DOHH2 (cell line): ENCODE results near the gene APOBEC3A.

Source experiments
- H3F3A ChIP-seq: fragments of 200-600 bp; sonication (generic), shearing (Covaris generic); 2 replicates; pipeline ENCODE4 v1.6.0; 2016; ENCODE audit warnings: antibody characterized with exemption, mild to moderate bottlenecking; ENCODE audit not compliant: control insufficient read depth, insufficient read depth
- H3K27ac ChIP-seq: fragments of 200-600 bp; sonication (generic); 2 replicates; pipeline ENCODE4 v1.5.1; 2014; ENCODE audit warnings: low read depth, mild to moderate bottlenecking, low read length, moderate library complexity
- H3K27me3 ChIP-seq: fragments of 200-600 bp; sonication (generic); 2 replicates; pipeline ENCODE4 v1.6.1; 2014; ENCODE audit warnings: mild to moderate bottlenecking, low read length, mixed read lengths; ENCODE audit not compliant: control insufficient read depth
- H3K36me3 ChIP-seq: fragments of 200-600 bp; sonication (generic); 2 replicates; pipeline ENCODE4 v1.6.1; 2014; ENCODE audit warnings: mild to moderate bottlenecking, low read length, moderate library complexity, mixed read lengths; ENCODE audit not compliant: control insufficient read depth
- H3K4me1 ChIP-seq: fragments of 200-600 bp; sonication (generic); 2 replicates; pipeline ENCODE4 v1.6.1; 2014; ENCODE audit warnings: mild to moderate bottlenecking, low read length, mixed read lengths; ENCODE audit not compliant: control insufficient read depth
- H3K4me2 ChIP-seq: fragments of 200-600 bp; sonication (generic); 2 replicates; pipeline ENCODE4 v1.6.0; 2014; ENCODE audit warnings: mild to moderate bottlenecking, low read length, moderate library complexity
- H3K4me3 ChIP-seq: fragments of 200-600 bp; sonication (generic); 2 replicates; pipeline ENCODE4 v1.5.1; 2014; ENCODE audit warnings: mild to moderate bottlenecking, low read length, mixed read lengths
- H3K79me2 ChIP-seq: fragments of 200-600 bp; sonication (generic); 2 replicates; pipeline ENCODE4 v1.6.1; 2014; ENCODE audit warnings: mild to moderate bottlenecking, low read length, mixed read lengths; ENCODE audit not compliant: control insufficient read depth
- H3K9me2 ChIP-seq: fragments of 200-600 bp; sonication (generic); replicated peaks from 2 replicates; pipeline ENCODE4 v1.6.1; 2014; ENCODE audit warnings: mild to moderate bottlenecking, low read length, mixed read lengths; ENCODE audit not compliant: control insufficient read depth
- H3K9me3 ChIP-seq: fragments of 200-600 bp; sonication (generic); 2 replicates; pipeline ENCODE4 v1.6.1; 2014; ENCODE audit warnings: antibody characterized with exemption, low read length, mixed read lengths; ENCODE audit not compliant: control insufficient read depth, insufficient read depth
- H4K20me1 ChIP-seq: fragments of 200-600 bp; sonication (generic); 2 replicates; pipeline ENCODE4 v1.6.0; 2014; ENCODE audit warnings: low read depth, mild to moderate bottlenecking, antibody characterized with exemption, low read length, moderate library complexity; ENCODE audit not compliant: control insufficient read depth, insufficient read depth
- EZH2phosphoT487 ChIP-seq: fragments of 200-600 bp; sonication (generic); IDR thresholded peaks from 2 replicates; pipeline ENCODE4 v1.6.1; 2017; ENCODE audit warnings: borderline replicate concordance, mild to moderate bottlenecking, antibody characterized with exemption, low read length, moderate library complexity, mixed read lengths
- TF ChIP-seq, protein P1 (sequence below): fragments of 200-600 bp; sonication (generic); IDR thresholded peaks from one replicate; pipeline ENCODE4 v1.5.1; 2014; ENCODE audit warnings: antibody characterized with exemption, mild to moderate bottlenecking, low read depth, low read length; ENCODE audit not compliant: poor library complexity, severe bottlenecking

The APOBEC3A gene

DNA sequence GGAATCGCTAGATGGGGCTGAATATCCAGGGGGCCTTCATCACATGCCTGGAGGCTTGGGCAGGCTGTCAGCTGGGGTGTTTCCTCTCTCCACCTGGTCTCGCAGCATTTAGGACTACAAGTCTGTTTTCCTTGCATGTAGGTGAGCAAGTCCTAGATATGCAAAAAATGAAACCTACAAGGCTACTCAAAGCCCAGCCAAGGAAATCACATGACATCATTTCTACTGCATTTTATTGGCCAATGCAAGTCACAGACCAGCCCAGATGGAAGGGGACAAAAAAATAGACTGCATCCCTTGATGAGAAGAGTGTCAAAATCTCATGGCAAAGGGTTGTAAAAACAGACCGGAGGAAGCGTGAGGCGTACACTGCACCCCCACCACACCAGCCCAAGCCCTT lies 15.1 kb downstream of the APOBEC3A start:
- Histone ChIP-seq H3K9me3 (no peaks in the 10 kb centered on the region), H3K27ac (no peak overlapping the region), H3K27me3 (peaks cover 27% of the 10 kb centered on the region), H3F3A (no peaks in the 10 kb centered on the region), H3K79me2 (no peaks in the 10 kb centered on the region), H3K4me3 (no peak overlapping the region), H3K9me2 (no peaks in the 10 kb centered on the region), H3K4me2 (no peak overlapping the region), H3K4me1 (no peaks in the 10 kb centered on the region), H4K20me1 (no peaks in the 10 kb centered on the region), H3K36me3 (no peaks in the 10 kb centered on the region)
- TF ChIP-seq, protein P1, sequence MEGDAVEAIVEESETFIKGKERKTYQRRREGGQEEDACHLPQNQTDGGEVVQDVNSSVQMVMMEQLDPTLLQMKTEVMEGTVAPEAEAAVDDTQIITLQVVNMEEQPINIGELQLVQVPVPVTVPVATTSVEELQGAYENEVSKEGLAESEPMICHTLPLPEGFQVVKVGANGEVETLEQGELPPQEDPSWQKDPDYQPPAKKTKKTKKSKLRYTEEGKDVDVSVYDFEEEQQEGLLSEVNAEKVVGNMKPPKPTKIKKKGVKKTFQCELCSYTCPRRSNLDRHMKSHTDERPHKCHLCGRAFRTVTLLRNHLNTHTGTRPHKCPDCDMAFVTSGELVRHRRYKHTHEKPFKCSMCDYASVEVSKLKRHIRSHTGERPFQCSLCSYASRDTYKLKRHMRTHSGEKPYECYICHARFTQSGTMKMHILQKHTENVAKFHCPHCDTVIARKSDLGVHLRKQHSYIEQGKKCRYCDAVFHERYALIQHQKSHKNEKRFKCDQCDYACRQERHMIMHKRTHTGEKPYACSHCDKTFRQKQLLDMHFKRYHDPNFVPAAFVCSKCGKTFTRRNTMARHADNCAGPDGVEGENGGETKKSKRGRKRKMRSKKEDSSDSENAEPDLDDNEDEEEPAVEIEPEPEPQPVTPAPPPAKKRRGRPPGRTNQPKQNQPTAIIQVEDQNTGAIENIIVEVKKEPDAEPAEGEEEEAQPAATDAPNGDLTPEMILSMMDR, result no peak
- TF ChIP-seq EZH2phosphoT487, result no peak

DNA sequence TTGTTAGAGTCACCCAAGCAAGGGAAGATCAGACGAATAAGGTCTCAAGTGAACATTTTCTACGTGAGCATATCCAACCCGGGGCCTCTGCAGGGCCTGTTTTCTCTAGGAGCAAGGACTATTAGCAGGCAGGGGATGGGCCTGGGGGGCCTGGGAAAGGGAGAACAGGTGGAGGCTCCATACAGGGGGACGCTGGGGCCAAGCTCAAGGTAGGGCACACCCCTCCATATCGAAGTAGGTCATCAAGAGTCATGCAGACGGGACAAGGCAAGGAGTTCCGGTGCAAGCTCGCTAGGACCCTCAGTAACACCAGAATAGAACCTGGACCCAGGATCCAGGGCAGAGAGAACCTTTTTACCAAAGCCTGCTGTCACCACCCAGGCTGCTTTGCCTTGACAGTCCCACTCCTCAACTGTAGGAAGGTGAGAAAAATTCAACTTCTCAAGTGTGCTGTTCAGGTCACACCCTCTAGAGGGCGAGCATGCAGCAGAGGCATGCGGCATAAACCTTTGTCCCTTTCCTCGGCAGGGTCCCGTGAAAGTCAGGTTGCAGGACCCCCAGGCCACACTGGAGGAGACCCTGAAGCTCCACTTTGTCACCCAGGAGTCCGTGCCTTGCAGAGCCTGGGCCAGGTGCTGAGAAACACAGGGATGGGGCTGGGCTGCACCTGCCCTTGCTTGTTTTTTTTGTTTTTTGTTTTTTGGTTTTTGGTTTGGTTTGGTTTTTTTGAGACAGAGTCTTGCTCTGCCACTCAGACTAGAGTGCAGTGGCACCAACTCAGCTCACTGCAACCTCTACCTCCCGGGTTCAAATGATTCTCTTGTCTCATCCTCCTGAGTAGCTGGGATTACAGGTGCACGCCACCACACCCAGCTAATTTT lies 16.1 kb downstream of the APOBEC3A start:
- Histone ChIP-seq H3K79me2 (no peaks in the 10 kb centered on the region), H3K9me3 (no peaks in the 10 kb centered on the region), H3K9me2 (no peaks in the 10 kb centered on the region), H3K27me3 (peaks cover 21% of the 10 kb centered on the region; the same call in 1 of the 2 replicates), H3K4me1 (no peaks in the 10 kb centered on the region), H3K27ac (no peak overlapping the region), H4K20me1 (no peaks in the 10 kb centered on the region), H3F3A (no peaks in the 10 kb centered on the region), H3K4me3 (no peak overlapping the region), H3K4me2 (no peak overlapping the region), H3K36me3 (no peaks in the 10 kb centered on the region)
- TF ChIP-seq, protein P1, result peak; percentile 88
- no peak for TF ChIP-seq EZH2phosphoT487

DNA sequence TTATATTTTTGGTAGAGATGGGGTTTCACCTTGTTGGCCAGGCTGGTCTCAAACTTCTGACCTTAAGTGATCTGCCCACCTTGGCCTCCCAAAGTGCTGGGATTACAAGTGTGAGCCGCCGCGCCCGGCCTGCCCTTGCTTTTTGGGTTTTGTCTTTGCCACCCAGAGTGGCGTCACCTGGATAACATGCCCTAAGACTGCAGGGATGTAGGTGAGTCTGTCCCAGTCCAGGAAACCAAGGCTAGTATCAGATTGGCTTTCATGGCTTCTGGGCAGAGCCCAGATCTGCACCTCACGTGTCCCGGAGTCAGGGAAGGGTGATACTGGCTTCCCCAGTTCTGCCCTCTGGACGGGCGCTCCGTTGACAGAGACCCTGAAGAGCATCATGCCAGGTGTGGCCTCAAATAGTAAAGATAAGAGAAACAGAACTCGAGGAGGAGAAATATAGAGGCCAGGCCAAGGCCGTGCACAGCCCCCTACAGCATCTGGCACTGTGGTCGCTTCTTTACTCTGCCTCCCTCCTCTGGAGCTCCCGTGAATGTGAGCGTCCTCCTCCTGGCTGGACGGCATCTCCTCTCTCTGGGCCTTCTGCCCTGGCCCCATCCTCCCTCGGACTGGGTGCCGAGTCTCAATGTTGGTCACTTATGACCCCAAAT lies 16.9 kb downstream of the APOBEC3A start:
- TF ChIP-seq, protein P1, result no peak
- TF ChIP-seq EZH2phosphoT487, result no peak
- no peaks in the 10 kb centered on the region for H3K4me1 ChIP-seq
- no peak overlapping the region for H3K27ac ChIP-seq
- H4K20me1 ChIP-seq, result no peaks in the 10 kb centered on the region
- H3K4me2 ChIP-seq, result no peak overlapping the region
- no peaks in the 10 kb centered on the region for H3F3A ChIP-seq
- H3K36me3 ChIP-seq, result no peaks in the 10 kb centered on the region
- no peaks in the 10 kb centered on the region for H3K9me2 ChIP-seq
- no peaks in the 10 kb centered on the region for H3K79me2 ChIP-seq
- H3K27me3 ChIP-seq, result peaks cover 22% of the 10 kb centered on the region
- no peaks in the 10 kb centered on the region for H3K9me3 ChIP-seq
- H3K4me3 ChIP-seq, result no peak overlapping the region
